Measurements from ENCODE around the gene CHST7. TPM values are rescaled to one million over a fixed set of nuclear protein-coding genes. Genes with fewer than 3 reads are reported as not detected.

The CHST7 gene
- total RNA-seq, 1 experiment from 2014 or later = 3.6 TPM

- H3K27ac ChIP-seq = no peak overlapping the region
- DNase-seq = no peak
- H3K4me3 ChIP-seq = no peak overlapping the region
- no peaks in the 10 kb centered on the region for H3K9me3 ChIP-seq (replicated peaks)
- H3K4me1 ChIP-seq = no peaks in the 10 kb centered on the region
- H3K36me3 ChIP-seq = no peaks in the 10 kb centered on the region
- no peaks in the 10 kb centered on the region for H3K27me3 ChIP-seq
Measured at GRCh38 chrX:46637938-46638337, 64.4 kb downstream of the CHST7 start.

- Histone ChIP-seq H3K4me1 (no peaks in the 10 kb centered on the region), H3K36me3 (no peaks in the 10 kb centered on the region), H3K27me3 (no peaks in the 10 kb centered on the region), H3K9me3 (replicated peaks) (no peaks in the 10 kb centered on the region), H3K4me3 (no peak overlapping the region), H3K27ac (no peak overlapping the region)
- peak in 1 of 2 experiments; percentile 27 for DNase-seq
Measured at GRCh38 chrX:46642145-46642544, 68.6 kb downstream of the CHST7 start.

- Histone ChIP-seq H3K27me3 (no peaks in the 10 kb centered on the region), H3K4me3 (no peak overlapping the region), H3K27ac (no peak overlapping the region), H3K9me3 (replicated peaks) (no peaks in the 10 kb centered on the region), H3K4me1 (no peaks in the 10 kb centered on the region), H3K36me3 (no peaks in the 10 kb centered on the region)
- no peak for DNase-seq
Measured at GRCh38 chrX:46643636-46644035, 70.1 kb downstream of the CHST7 start.

- H3K27me3 ChIP-seq = no peaks in the 10 kb centered on the region
- no peak overlapping the region for H3K27ac ChIP-seq
- no peak for DNase-seq
- no peaks in the 10 kb centered on the region for H3K36me3 ChIP-seq
- H3K4me3 ChIP-seq = no peak overlapping the region
- no peaks in the 10 kb centered on the region for H3K9me3 ChIP-seq (replicated peaks)
- peaks cover 3% of the 10 kb centered on the region for H3K4me1 ChIP-seq
Measured at GRCh38 chrX:46645614-46646013, 72.0 kb downstream of the CHST7 start.

- Histone ChIP-seq H3K4me3 (no peak overlapping the region), H3K27me3 (no peaks in the 10 kb centered on the region), H3K27ac (no peak overlapping the region), H3K4me1 (peaks cover 3% of the 10 kb centered on the region), H3K36me3 (no peaks in the 10 kb centered on the region), H3K9me3 (replicated peaks) (no peaks in the 10 kb centered on the region)
- DNase-seq = no peak
Measured at GRCh38 chrX:46647251-46647650, 73.7 kb downstream of the CHST7 start.

Other genes with a start within 250 kb of the CHST7 start
- gene ZNF674, start 28.3 kb upstream of the CHST7 start, total RNA-seq (2014; rRNA removed; shearing (Covaris generic)) = 1.7 and 3.3 TPM in 2 replicates
- 1.9 and 2.2 TPM in 2 replicates for gene SLC9A7, start 185.4 kb downstream of the CHST7 start, total RNA-seq (2014; rRNA removed; shearing (Covaris generic))

Measured in SJCRH30 (cell line).